AG09309 (cell line): Measurements from ENCODE around the gene SLC17A1.

Experiments used
- DNase-seq: peaks from one replicate; pipeline ENCODE4 v3.0.0-alpha.2; 2010; ENCODE audit warnings: low read depth
- H3K4me3 ChIP-seq: 2 replicates; pipeline ENCODE4 v1.5.1; 2011; ENCODE audit warnings: mild to moderate bottlenecking, low read depth, low read length, moderate library complexity; ENCODE audit not compliant: control insufficient read depth
- CTCF ChIP-seq: IDR thresholded peaks from 2 replicates; pipeline ENCODE4 v1.5.1; 2011; ENCODE audit warnings: mild to moderate bottlenecking, low read depth, low read length, inconsistent platforms; ENCODE audit not compliant: insufficient read depth, control insufficient read depth; ENCODE audit errors: missing control alignments

SLC17A1 gene

GRCh38 chr6:25874822-25875562, 43.1 kb upstream of the SLC17A1 start:
- no peak overlapping the region for H3K4me3 ChIP-seq
- DNase-seq = no peak
- TF ChIP-seq CTCF = no peak

DNA sequence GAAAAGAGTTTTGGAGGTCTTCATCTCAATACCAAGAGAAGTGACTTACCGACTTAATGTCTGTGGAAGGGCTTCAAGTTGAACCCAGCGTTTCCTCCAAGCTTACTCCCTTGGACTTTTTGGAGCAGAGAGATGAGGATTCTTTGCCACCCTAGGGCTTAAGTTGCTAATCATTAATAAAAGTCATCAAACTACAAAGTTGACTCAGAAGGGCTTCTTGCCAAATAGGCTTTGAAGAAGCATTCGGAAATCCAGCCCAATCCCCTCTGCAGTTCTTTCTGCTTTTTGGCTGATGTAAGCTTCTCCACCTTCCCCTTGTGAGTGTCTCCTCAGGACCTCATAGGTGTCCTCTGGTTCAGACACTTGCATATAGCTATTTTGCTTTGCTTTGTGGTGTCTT, 42.3 kb upstream of the SLC17A1 start, which contains the start of gene SLC17A3:
TSS of gene SLC17A3 (minus strand) at position 126 of the 400 bp plus-strand sequence. CDS start 5,856 bp downstream, outside the sequence.
- no peak for TF ChIP-seq CTCF
- no peak for DNase-seq
- H3K4me3 ChIP-seq = no peak within 1 kb of the TSS

DNA sequence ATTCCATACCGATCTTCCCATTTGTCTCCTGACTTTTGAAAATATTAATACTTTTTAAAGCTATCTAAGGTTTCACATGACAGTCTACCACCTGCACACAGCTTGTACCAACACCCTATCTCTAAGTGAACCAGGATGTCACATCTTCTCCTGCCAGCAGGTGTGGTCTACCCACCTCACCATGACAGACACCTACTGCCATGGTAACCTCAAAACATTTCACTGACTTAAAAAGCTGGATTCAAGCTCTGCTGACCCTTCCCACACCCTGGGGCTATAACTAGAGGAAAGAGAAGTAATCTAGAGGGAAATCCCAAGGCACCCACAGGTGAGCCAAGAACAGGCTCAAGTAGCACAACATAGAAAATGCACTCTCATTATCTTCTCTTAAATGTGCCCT, 41.0 kb upstream of the SLC17A1 start:
- TF ChIP-seq CTCF = no peak
- no peak for DNase-seq
- H3K4me3 ChIP-seq = no peak overlapping the region

- TF ChIP-seq CTCF = no peak
- no peak overlapping the region for H3K4me3 ChIP-seq
- DNase-seq = no peak
Measured at GRCh38 chr6:25869840-25870239, 38.0 kb upstream of the SLC17A1 start.

DNA sequence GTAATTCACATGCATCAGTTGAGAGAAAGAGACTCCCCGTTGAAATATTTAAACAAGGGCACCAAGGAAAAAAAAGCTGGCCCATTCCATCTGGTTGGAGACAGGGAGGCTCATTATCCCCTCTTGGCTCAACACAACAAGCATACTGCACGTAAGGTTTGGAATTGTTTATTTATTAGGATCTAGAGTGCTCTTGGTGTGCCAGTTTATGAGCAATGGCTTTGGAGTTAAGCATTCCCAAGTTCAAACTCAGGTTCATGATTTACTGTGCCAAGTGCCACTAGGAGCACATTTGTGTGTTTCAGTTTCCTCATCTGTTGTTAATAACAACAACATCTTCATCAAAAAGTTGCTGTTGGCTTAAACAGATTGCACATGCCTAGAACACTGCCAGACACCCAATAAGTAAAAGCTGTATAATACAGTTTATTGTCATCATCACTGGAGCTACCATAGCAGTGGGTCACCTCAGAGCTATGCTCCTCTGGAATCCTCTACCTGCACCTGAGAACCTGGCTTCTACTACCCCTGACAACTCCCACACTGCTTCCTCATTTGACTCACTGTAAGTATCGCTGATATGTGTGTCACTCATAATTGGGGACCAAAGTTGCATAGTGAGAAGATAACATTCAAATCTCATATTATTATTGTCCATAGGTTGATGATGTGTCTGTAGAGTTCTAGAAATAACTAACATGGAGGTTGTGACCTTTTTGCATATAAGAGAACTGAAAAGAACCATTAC, 36.8 kb upstream of the SLC17A1 start:
- TF ChIP-seq CTCF = no peak
- no peak overlapping the region for H3K4me3 ChIP-seq
- DNase-seq = no peak

DNA sequence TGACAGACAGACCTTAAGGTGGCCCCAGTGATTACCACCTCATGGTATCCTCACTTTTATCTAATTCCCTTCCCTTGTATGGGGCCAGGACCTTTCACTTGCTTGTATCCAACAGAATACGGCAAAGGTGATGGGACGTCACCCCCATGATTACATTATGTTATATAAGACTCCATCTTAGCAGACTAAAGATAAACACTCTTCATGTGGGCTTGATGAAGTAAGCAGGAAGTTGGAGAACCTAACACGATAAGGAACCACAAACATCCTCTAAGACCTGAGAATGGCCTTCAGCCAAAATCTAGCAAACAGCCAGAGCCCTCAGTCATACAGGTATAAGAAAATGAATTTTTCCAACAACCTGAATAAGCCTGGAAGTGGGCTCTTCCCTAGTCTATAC, 34.2 kb upstream of the SLC17A1 start:
- TF ChIP-seq CTCF = no peak
- no peak for DNase-seq
- no peak overlapping the region for H3K4me3 ChIP-seq
